Activated naive CD4-positive, alpha-beta T cell (primary cell): ENCODE data around the gene ARL8B.
"Not testable (repeated sequence)": the region's sequence is repeated elsewhere in the genome, so short reads cannot be mapped to it uniquely, and the experiment has no call there.

Source experiments
- DNase-seq, 4 experiments: peaks; one replicate each; lab custom pipeline; 2025; lab: John Stamatoyannopoulos, UW

The ARL8B gene

DNA sequence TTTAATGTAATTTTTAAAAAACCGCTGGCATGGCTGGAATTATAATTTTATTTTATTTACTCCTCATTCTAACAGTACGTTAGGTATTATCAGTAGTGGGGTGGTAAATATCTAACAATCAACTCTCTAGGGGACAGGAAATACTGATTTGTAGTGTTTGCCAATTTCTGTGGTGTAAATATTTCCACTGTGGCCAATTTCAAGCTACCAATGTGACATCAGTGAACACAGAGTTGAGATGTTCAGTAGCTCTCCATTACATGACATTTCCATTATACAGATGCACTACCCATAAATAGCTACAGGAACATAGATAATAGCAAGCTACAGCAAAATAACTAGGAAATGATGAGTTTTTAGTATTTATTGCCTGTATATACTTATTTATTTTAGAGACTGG lies 10.0 kb upstream of the ARL8B start:
- DNase-seq = no peak

DNA sequence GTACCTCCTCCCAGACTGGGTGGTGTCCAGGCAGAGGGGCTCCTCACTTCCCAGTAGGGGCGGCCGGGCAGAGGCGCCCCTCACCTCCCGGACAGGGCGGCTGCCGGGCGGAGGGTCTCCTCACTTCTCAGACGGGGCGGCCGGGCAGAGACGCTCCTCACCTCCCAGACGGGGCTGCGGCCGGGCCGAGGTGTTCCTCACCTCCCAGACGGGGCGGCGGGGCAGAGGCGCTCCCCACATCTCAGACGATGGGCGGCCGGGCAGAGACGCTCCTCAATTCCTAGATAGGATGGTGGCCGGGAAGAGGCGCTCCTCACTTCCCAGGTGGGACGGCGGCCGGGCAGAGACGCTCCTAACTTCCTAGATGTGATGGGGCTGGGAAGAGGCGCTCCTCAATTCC lies 8.4 kb upstream of the ARL8B start:
- DNase-seq = not testable (repeated sequence)

DNA sequence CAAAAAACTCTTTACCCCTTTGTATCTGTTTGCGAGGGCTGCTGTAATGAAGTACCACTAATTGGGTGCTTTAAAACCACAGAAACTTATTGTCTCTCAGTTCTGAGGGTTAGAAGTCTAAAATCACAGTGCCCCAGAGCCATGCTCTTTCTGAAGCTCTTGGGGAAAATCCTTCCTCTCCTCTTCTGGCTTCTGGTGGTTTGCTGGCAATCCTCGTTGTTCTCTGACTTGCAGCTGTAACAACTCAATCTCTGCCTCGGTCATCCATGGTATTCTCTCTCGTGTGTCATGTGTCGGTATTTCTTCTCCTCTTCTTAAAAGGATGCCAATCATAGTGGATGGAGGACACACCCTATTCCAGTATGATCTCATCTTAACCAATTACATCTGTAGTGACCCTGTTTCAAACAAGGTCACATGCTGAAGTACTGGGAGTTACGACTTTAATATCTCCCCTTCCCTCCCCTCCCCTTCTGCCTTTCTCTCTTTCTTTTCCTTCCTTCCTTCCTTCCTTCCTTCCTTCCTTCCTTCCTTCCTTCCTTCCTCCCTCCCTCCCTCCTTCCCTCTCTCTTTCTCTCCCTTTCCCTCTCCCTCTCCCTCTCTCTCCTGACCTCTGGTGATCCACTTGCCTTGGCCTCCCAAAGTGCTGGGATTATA lies 6.5 kb upstream of the ARL8B start:
- DNase-seq = no peak

DNA sequence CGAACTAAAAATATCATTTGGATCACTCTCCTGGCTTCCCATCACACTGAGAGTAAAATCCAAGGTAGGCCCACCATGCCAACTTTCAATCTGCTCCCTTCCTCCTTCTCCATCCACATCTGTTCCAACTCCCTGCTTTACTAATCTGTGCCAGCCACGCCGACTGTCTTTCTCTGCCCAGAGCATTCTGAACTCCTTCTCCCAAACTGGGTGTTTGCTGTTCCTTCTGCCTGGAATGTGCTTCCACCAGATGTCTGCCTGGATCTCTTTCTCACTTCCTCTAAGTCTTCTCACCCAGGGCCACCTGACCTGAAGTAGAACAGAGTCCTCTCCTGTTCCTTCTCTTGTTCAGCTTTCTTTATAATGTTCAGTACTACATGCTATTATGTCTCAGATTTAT lies 5.6 kb upstream of the ARL8B start:
- DNase-seq = no peak

DNA sequence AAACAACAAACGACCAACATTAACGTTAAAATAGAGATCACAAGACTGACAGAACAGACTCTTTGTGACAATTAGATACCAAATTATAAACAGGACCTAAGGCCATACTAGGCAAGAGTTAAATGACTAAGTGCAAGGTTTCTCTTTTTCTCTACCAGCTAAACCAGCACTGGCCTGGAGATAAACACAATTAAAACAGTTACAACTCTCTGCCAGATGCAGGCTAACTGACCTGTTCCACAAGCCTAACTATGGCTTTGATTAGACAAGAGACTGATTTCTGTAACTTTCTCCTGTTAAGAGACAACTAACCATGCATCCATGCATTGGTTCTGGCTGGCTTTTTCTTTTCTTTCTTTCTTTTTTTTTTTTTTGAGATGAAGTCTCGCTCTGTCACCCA lies 1.6 kb upstream of the ARL8B start:
- DNase-seq = no peak

DNA sequence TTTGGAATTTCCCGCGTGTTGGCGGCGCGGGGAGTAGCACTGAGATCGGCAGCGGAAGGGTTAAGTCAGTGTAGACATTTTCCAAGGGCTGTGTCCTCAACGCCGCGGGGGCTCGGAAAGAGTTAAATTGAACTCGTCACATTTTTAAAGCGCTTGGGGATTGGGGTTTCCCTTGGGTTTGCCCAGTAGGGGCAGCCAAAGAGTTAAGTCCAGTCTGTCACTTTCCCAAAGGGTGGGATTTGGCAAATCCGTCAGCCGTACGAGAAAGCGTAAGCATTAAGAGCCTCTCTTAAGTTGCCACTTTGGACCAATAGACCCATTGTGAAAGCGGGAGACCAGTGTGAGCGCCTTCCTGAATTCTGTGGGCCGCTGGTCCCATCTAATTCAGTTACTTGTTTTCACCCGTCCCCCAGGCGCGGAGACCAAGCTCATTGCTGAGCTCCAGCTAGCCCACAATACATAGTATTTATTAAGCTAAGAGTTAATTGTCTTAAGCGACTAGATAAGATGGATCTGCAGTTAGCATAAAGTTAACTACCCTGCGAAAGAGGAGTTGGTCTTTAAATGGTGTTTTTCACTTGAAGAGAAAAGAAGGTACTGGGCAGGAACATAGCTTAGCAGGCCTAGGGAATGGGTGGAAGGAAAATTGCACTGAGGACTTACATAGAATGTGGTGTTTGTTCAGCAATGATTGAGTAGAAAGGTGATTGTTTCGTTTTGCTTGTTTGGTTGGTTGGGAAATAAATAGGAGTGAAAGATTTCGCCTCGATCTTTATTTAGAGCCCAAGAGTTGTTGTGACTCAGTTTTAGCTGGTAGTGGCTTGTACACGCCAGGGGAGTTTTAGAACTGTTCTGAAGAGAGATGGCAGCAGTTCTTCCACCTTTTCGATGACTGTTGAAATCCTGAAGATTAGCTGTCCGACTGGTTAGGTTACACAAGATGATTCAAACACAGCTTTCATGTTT lies 932 bp downstream of the ARL8B start:
- DNase-seq = no peak

DNA sequence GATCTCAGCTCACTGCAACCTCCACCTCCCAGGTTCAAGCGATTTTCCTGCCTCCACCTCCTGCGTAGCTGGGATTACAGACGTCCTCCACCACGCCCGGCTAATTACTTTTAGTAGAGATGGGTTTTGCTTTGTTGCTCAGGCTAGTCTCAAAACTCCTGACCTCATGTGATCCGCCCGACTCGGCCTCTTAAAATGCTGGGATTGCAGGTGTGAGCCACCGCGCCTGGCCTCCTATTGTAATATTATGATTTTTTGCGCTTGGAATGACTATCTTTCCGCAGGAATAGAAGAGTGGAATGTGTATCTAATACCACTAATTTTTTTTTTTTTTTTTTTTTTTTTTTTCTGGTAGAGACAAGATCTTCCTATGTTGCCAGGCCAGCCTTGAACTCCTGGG lies 1.8 kb downstream of the ARL8B start:
- no peak for DNase-seq

DNA sequence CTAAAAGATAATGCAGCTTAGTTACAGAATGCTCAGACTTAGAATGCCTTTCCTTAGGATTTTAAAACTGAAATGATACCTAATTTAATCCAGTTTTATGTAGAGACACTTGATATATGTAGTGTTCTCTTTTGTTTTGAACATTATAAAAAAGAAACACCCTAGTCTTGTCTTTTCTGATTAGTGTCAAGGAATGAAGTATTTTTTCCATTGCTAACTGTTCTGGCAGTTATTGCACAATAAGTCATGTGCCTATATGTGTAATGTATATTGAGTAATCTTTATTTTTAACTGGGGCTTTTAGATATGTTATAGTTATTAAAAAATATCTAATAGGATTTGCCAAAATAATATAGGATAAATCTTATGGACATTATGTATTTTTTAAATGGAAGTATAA lies 4.5 kb downstream of the ARL8B start:
- DNase-seq = no peak

DNA sequence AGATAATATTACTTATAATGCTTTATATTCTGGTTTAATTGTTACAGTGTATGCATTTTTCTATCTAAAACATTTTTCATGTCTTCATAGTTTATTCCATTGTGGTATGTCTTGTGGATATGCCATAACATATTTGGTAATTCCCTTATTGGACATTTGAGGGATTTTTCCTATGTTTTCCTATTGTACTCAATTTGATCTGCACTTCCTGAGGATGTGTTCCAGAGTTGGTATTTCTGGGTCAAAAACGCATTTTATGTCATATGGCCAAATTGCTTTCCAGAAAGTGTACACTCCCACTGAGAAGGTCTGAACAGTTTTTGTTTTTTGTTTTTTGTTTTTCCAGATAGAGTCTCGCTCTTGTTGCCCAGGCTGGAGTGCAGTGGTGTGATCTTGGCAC lies 6.8 kb downstream of the ARL8B start:
- DNase-seq = no peak

DNA sequence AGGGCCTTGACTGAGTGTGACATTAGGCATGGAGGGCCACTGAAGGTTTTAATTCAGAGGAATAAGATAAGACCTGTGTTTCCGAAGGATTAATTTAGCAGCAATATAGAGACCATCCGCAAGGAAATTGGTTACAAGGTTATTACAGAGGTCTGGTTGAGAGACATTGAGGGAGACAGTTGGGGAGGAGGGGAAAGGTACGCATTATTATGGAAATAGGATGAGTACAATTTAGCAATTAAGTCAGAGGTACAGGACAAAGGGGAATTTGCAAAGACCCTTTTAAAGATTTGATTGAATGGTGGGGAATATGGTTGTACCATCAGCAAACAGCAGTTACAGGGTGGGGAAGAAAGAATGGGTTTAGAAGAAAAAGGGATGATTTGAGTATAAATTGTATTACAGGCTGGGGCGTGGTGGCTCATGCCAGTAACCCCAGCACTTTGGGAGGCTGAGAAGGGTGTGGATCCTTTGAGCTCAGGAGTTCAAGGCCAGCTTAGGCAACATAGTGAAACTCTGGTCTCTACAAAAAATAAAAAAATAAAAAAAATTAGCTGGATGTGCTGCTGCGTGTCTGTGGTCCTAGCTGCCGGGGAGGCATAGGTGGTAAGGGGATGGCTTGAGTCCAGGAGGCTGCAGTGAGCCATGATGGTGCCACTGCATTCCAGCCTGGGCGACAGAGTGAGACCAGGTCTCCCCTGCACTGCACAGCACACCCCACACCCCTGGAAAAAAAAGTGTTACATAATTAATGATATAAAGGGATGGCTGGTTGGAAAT lies 11.3 kb downstream of the ARL8B start:
- DNase-seq = no peak

DNA sequence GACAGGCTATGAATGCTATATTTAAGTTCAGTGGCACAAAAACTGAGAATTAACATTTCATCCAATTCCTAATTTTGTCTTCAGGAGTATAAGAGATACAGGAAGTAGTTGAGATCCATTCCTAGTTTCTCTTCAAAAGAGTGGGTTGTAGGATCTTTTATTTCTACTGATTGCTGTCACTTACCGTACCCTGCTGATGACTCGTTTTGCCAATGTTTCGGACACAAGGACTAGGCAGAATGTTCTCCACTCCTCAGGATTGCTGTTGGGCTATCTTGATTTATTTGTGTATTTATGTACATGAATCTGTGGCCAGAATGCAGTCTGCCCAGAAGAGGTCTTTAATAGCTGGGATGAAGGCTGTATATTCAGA lies 11.9 kb downstream of the ARL8B start:
- no peak for DNase-seq

DNA sequence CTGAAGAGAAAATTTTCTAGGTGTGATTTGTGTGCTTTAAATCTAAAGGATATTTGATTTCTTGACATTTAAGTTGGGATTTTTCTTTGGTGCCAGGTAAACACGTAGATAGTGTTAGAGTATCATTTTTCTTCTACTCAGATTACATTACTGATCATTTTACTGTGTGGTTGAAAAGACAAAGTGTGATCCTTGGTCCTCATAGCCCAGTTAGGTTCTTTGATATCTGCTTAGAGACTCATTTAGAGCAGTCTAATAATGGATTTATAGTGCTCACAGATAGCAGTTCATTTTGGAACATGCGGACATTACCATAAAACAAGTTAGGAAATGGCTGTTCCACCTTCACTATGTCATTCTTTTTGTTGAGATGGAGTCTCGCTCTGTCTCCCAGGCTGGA lies 12.4 kb downstream of the ARL8B start:
- no peak for DNase-seq

DNA sequence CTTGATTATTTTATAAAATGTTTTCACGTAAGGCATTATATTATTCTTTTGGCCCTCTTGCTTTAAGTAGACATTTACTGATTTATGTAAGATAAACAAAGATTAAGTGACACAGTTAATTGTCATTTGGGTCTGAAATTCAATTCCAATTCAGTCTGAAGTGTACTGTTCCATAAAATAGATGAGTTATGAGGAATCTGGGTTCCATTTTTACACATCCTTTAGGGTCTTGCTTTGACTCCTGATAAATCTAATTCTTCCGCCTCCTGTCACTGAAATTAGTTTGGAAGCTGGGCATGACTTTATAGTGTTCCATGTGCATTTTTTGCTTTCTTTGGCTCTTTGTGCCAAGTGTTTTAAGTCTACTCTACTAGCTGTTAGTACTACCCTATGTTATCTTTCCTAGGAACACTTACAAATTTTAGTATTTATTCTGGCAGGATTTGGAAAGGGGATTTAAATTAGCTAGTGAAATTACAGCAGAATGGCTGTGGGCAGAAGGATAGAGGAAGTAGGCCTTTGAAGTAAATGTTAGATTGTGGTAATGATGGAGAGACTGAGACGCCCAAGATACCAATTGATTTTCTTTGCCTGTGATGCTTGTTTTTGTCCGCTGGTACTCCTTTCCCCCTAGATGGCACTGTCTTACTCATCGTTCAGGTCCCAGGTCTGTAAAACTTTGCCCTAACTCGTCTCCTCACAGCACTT lies 14.3 kb downstream of the ARL8B start:
- DNase-seq = no peak

DNA sequence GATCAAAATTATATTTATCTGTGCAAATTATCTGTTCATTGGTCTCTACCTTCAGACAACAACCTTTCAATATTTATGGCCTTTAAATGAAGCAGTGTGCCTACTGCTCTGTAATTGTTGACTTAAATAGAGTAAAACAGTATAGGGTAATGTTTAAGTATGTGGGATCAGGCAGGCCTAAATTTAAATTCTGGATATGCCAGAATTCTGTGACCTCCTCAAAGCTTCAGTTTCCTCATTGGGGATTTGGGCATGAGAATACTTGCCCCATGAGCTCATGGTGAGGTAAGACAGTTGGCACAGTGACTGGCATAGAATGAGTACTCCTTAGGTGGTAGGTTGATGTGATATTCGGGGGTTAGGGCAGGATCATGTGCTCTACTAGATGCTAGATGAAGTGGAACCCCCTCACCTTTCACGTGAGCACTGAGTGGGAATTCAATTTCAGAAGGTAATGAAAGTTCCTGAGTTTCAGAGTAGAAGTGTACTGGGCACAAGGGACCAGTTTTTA lies 14.9 kb downstream of the ARL8B start:
- no peak for DNase-seq

DNA sequence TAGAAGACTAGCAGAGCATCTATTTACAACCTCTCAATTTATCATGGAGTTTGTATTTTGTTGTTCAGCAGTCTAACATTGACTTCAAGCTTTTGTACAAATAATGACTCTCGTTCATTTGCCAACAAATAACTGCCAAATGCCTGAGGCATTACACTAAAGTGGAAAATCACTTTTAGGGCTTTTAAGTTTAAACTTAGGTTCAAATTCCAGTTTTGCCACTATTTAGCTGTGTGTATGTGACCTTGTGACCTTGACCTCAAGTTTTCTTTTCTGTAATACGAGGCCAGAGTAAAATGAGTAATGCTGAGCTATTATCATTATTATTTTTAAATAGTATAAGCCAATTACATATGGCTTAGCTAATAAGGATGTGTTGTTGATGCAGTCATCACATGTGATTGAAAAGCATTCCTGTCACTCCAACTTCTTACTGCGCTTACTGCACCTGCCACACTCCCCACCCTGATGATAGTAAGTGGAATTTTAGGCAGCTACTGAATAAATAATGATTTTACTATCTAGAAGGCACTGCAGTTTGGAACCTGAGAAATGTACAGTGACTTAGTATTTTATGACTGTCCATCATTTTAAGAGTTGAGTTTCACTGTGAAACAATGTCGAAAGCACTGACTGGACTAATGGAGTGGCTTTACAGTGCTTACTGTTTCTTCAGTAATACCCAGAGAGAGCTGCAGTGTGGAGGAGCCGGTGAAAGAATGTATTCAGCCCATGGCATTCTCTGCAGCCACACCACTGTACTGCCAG lies 16.3 kb downstream of the ARL8B start:
- DNase-seq = no peak

DNA sequence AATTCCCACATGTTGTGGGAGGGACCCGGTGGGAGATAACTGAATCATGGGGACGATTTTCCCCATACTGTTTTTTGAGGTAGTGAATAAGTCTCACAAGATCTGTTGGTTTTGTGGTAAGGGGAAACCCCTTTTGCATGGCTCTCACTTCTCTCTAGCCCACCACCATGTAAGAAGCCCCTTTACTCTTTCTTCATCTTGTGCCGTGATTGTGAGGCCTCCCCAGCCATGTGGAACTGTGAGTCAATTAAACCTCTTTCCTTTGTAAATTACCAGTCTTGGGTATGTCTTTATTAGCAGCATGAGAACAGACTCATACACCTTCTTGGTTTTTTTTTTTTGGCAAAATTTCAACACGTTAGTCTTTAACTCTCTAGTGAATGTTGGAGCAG lies 18.1 kb downstream of the ARL8B start:
- no peak for DNase-seq

DNA sequence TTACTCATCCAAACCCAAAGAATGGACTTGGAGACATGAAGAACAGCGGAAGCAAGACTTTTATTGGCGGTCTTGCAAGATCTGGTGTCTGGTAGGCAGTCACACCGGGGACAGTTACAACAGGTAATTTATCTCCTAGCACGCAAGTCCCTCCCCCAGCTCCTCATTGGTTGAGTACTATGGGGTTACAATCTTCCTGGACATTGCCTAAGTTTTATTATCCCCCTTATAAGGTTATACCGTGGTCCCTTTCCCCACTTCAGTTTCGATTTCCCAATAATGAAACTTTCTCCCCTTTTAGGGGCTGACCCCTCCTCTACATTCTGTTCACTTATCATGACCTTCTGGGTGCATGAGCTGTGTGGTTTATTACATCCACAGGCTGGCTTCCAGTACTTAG lies 18.7 kb downstream of the ARL8B start:
- DNase-seq = no peak

DNA sequence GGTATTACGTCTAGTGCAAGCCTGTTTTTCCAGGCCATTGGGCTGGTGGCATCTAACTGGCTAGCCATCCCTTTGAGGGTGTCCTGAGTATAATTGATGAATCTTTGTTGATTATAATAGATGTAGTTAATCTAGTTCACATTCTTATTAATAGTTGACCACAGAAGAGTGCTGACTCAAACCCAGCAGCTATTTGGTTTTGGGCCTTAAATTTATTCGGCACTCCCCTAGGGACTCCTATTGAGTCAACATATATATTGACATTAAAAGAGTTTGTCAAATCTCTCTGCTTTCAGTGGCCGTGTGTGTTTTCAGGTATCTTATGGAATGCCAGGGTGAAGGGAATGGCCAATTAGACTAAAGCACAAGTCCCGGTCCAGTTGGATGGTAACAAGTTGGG lies 19.7 kb downstream of the ARL8B start:
- no peak for DNase-seq

DNA sequence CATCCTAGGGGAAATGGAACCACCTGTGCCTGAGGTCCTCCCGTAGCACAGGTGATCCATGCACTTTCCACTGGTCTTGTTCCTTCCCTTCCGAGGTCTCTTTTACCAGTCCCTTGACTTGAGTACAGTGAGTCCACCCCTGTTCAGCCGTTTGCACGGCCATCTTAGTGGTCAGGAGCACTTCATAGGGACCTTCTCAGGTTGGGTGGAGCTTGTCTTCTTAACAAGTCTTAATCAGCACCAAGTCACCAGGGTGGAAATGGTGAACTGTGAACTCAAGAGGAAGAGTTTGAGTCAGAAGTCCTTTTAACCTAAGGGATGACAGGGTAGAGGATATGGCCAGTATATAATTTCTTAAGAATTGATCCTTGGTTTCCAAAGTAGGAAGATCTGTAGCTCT lies 21.4 kb downstream of the ARL8B start:
- no peak for DNase-seq

DNA sequence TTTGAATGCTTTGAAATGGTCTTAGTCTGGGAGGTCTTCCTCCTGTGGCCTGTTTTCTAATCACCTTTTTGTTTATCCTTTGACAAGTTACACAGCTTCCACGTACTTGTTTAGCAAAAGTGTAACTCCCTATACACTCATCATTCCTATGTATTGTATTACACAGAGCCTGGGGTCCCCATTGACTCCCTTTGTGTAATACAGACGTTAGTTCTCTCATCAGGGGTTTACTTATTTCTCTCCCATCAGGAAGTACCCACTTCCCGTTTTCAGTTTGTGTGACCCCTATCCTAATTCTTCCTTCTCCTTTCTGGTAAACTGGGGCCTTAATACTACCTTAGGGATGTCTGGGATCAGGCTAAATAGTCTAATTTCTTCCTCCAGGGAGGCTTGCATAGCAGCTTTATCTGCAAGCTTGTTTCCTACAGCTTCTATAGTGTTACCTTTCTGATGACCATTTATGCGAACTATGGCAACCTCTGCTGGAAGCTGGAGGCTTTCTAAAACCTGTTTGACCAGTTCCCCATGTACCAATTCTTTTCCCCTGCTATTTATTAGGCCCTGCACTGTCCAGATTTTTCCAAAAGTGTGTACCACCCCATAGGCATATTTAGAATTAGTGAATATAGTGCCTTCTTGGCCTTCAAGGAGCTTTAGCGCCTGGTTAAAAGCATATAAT lies 22.4 kb downstream of the ARL8B start:
- no peak for DNase-seq

DNA sequence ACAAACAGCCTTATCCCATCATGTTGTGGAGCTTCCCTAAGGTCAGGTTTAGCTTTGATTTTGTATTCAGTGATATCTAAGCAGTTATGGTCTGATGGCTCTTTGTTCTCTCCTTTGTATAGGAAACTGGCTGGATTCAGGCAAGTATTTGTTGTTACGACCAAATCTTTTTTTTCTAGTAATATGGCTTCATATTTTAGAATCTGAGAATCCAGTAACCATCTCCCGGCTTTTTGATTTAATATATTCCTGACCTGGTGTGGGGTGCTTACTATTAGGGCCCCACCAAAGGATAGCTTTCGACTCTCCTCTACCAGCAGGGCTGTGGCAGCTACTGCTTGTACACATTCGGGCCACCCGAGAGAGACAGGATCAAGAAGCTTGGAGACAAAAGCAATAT lies 23.0 kb downstream of the ARL8B start:
- no peak for DNase-seq
